ENCODE data around the gene UBE2G2.

The UBE2G2 gene

GRCh38 chr21:44783020-44783696 is 18.5 kb downstream of the UBE2G2 start:
- no peaks in the 10 kb centered on the region for H3K27me3 ChIP-seq (ENCODE audit: insufficient read depth, poor library complexity, severe bottlenecking)
- no peak for DNase-seq (ENCODE audit: low read depth in 1 of 2, low spot score in 1 of 2)
- TF ChIP-seq POLR2AphosphoS5 (IDR thresholded peaks at IDR 0.05; ENCODE audit: low read depth) = no peak
- no peak for TF ChIP-seq CTCF (IDR thresholded peaks at IDR 0.05; ENCODE audit: insufficient read depth, low read length)
- no peak for TF ChIP-seq SPI1 (IDR thresholded peaks at IDR 0.05; ENCODE audit: borderline replicate concordance, low read depth)
- no peak for TF ChIP-seq REST (IDR thresholded peaks at IDR 0.05; ENCODE audit: insufficient replicate concordance, low read depth)
- TF ChIP-seq GABPA (IDR thresholded peaks at IDR 0.05; ENCODE audit: low read depth) = no peak
- H3K4me3 ChIP-seq (replicated peaks; ENCODE audit: insufficient read depth, low read length) = no peak overlapping the region
- H3K27ac ChIP-seq (replicated peaks) = no peak overlapping the region

- H3K27ac ChIP-seq (replicated peaks) = no peak overlapping the region
- TF ChIP-seq SPI1 (IDR thresholded peaks at IDR 0.05; ENCODE audit: borderline replicate concordance, low read depth) (no peak), REST (IDR thresholded peaks at IDR 0.05; ENCODE audit: insufficient replicate concordance, low read depth) (no peak), POLR2AphosphoS5 (IDR thresholded peaks at IDR 0.05; ENCODE audit: low read depth) (no peak), GABPA (IDR thresholded peaks at IDR 0.05; ENCODE audit: low read depth) (no peak), CTCF (IDR thresholded peaks at IDR 0.05; ENCODE audit: insufficient read depth, low read length) (no peak)
- no peak for DNase-seq (ENCODE audit: low read depth in 1 of 2, low spot score in 1 of 2)
- no peaks in the 10 kb centered on the region for H3K27me3 ChIP-seq (ENCODE audit: insufficient read depth, poor library complexity, severe bottlenecking)
- no peak overlapping the region for H3K4me3 ChIP-seq (replicated peaks; ENCODE audit: insufficient read depth, low read length)
Measured at GRCh38 chr21:44780767-44781459, 20.7 kb downstream of the UBE2G2 start.

- TF ChIP-seq POLR2AphosphoS5 (IDR thresholded peaks at IDR 0.05; ENCODE audit: low read depth) (no peak), SPI1 (IDR thresholded peaks at IDR 0.05; ENCODE audit: borderline replicate concordance, low read depth) (no peak), REST (IDR thresholded peaks at IDR 0.05; ENCODE audit: insufficient replicate concordance, low read depth) (no peak), GABPA (IDR thresholded peaks at IDR 0.05; ENCODE audit: low read depth) (no peak), CTCF (IDR thresholded peaks at IDR 0.05; ENCODE audit: insufficient read depth, low read length) (no peak)
Measured at GRCh38 chr21:44780137-44780502, 21.5 kb downstream of the UBE2G2 start.

More at GRCh38 chr21:44780137-44780502, 21.5 kb downstream of the UBE2G2 start:
- H3K27me3 ChIP-seq (ENCODE audit: insufficient read depth, poor library complexity, severe bottlenecking) = no peaks in the 10 kb centered on the region
- H3K4me3 ChIP-seq (replicated peaks; ENCODE audit: insufficient read depth, low read length) = no peak overlapping the region
- no peak overlapping the region for H3K27ac ChIP-seq (replicated peaks)
- no peak for DNase-seq (ENCODE audit: low read depth in 1 of 2, low spot score in 1 of 2)
